OCI-LY3 (cell line): ENCODE data around the gene KCNJ8.
"Not testable (repeated sequence)": the region's sequence is repeated elsewhere in the genome, so short reads cannot be mapped to it uniquely, and the experiment has no call there.

Experiments used
- H2AFZ ChIP-seq: fragments of 200-600, 300-600 bp; shearing (Covaris generic); 2 replicates; pipeline ENCODE4 v1.6.0; 2014; ENCODE audit warnings: antibody characterized with exemption, low read depth, low read length
- H3K27ac ChIP-seq: fragments of 200-600, 300-600 bp; sonication (generic); 2 replicates; pipeline ENCODE4 v1.5.1; 2014; ENCODE audit warnings: mild to moderate bottlenecking, low read length, moderate library complexity, mixed read lengths
- H3K27me3 ChIP-seq: fragments of 200-600, 300-600 bp; sonication (generic); 2 replicates; pipeline ENCODE4 v1.6.1; 2014; ENCODE audit warnings: low read depth, low read length, mixed read lengths
- H3K36me3 ChIP-seq: fragments of 200-600, 300-600 bp; sonication (generic); replicated peaks from 2 replicates; pipeline ENCODE3; 2014; ENCODE audit warnings: low read depth, low read length, mixed read lengths
- H3K4me1 ChIP-seq: fragments of 300-600, 200-600 bp; sonication (generic); 2 replicates; pipeline ENCODE4 v1.6.1; 2014; ENCODE audit warnings: low read length, mixed read lengths
- H3K4me2 ChIP-seq: fragments of 200-600, 300-600 bp; sonication (generic); 2 replicates; pipeline ENCODE4 v1.6.1; 2014; ENCODE audit warnings: low read length, mixed read lengths
- H3K4me3 ChIP-seq: fragments of 300-600, 200-600 bp; sonication (generic); 2 replicates; pipeline ENCODE4 v1.5.1; 2014; ENCODE audit warnings: antibody characterized with exemption, mild to moderate bottlenecking, low read length, moderate library complexity
- H3K79me2 ChIP-seq: fragments of 300-600, 200-600 bp; shearing (Covaris generic); 2 replicates; pipeline ENCODE4 v1.6.1; 2014; ENCODE audit warnings: mild to moderate bottlenecking, low read length, mixed read lengths
- H3K9ac ChIP-seq: fragments of 300-600, 200-600 bp; shearing (Covaris generic); 2 replicates; pipeline ENCODE4 v1.6.0; 2014; ENCODE audit warnings: mild to moderate bottlenecking, low read length, moderate library complexity
- H3K9me3 ChIP-seq: fragments of 200-600, 300-600 bp; shearing (Covaris generic); 2 replicates; pipeline ENCODE4 v1.6.1; 2014; ENCODE audit warnings: low read length, mixed read lengths; ENCODE audit not compliant: insufficient read depth
- H4K20me1 ChIP-seq: fragments of 200-600, 300-600 bp; sonication (generic); 2 replicates; pipeline ENCODE4 v1.6.1; 2016; ENCODE audit warnings: low read length, mixed read lengths; ENCODE audit not compliant: insufficient read depth
- CTCF ChIP-seq: fragments of 200-600, 300-600 bp; sonication (generic); IDR thresholded peaks from 2 replicates; pipeline ENCODE4 v1.5.1; 2014; ENCODE audit warnings: antibody characterized with exemption, low read length, low read depth
- EZH2phosphoT487 ChIP-seq: fragments of 200-600 bp; shearing (Covaris generic); IDR thresholded peaks from 2 replicates; pipeline ENCODE4 v1.6.1; 2018; ENCODE audit warnings: antibody characterized with exemption, mixed run types, low read depth

The KCNJ8 gene

DNA sequence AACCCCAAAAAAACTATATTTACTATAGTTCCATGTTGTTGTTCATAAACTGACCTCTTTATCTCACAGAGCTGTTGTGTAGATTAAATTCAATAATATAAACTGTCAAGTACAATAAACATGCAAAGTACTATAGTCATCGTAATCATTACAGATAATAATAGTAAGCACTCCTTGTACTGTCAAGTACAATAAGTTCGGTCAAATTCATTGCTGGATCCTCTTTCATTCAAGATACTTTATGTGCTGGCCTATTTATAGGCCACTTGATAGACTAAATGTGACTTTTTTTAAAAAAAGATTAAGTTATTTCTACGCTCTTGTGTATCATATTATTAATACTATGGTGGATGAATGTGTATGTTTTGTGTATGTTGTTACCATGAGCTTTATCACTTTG, 39.2 kb upstream of the KCNJ8 start:
- TF ChIP-seq CTCF: no peak
- no peaks in the 10 kb centered on the region for H3K27me3 ChIP-seq
- no peak overlapping the region for H3K4me3 ChIP-seq
- no peak overlapping the region for H3K9ac ChIP-seq
- no peak overlapping the region for H3K27ac ChIP-seq
- H3K4me2 ChIP-seq: no peak overlapping the region
- no peaks in the 10 kb centered on the region for H3K79me2 ChIP-seq
- H3K36me3 ChIP-seq: no peaks in the 10 kb centered on the region
- no peaks in the 10 kb centered on the region for H4K20me1 ChIP-seq
- H3K9me3 ChIP-seq: no peaks in the 10 kb centered on the region
- H2AFZ ChIP-seq: no peak overlapping the region
- H3K4me1 ChIP-seq: no peaks in the 10 kb centered on the region

DNA sequence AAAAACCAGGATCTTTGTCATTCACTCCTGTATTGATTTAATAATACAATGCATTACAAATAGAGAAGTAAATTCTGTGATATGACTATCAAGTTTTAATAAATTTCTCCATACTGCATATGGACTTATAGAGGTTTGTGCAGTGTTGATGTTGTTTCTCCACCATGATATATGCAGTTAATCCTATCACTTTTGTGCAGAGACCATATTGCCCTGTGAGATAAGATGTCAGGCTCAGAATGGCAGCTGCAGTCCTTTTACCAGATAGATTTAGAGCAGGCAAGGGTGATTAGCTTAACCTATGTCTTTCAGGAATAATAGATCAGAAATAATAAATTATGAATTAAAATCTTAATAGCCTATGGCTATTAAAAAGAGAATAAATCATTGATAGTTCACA, 38.6 kb upstream of the KCNJ8 start:
- TF ChIP-seq CTCF (no peak), EZH2phosphoT487 (no peak)

GRCh38 chr12:21812340-21812739, 37.8 kb upstream of the KCNJ8 start:
- not testable (repeated sequence) for H3K9me3 ChIP-seq, H3K9ac ChIP-seq, H2AFZ ChIP-seq, H3K4me3 ChIP-seq, H3K79me2 ChIP-seq, H3K36me3 ChIP-seq, H4K20me1 ChIP-seq, H3K4me2 ChIP-seq, H3K4me1 ChIP-seq, H3K27me3 ChIP-seq, H3K27ac ChIP-seq

More for the DNA sequence above, 38.6 kb upstream of the KCNJ8 start:
- Histone ChIP-seq H3K4me2 (no peak overlapping the region), H2AFZ (no peak overlapping the region), H3K9ac (no peak overlapping the region), H3K4me3 (no peak overlapping the region), H3K27me3 (no peaks in the 10 kb centered on the region), H3K27ac (no peak overlapping the region), H3K36me3 (no peaks in the 10 kb centered on the region), H3K9me3 (no peaks in the 10 kb centered on the region), H3K79me2 (no peaks in the 10 kb centered on the region), H3K4me1 (no peaks in the 10 kb centered on the region), H4K20me1 (no peaks in the 10 kb centered on the region)

GRCh38 chr12:21809100-21809499, 34.6 kb upstream of the KCNJ8 start:
- TF ChIP-seq EZH2phosphoT487 (no peak), CTCF (no peak)
- Histone ChIP-seq H3K27ac (no peak overlapping the region), H3K4me2 (no peak overlapping the region), H3K9ac (no peak overlapping the region), H3K4me1 (no peaks in the 10 kb centered on the region), H3K36me3 (no peaks in the 10 kb centered on the region), H2AFZ (no peak overlapping the region), H3K27me3 (no peaks in the 10 kb centered on the region), H3K9me3 (no peaks in the 10 kb centered on the region), H3K4me3 (no peak overlapping the region), H3K79me2 (no peaks in the 10 kb centered on the region), H4K20me1 (no peaks in the 10 kb centered on the region)

DNA sequence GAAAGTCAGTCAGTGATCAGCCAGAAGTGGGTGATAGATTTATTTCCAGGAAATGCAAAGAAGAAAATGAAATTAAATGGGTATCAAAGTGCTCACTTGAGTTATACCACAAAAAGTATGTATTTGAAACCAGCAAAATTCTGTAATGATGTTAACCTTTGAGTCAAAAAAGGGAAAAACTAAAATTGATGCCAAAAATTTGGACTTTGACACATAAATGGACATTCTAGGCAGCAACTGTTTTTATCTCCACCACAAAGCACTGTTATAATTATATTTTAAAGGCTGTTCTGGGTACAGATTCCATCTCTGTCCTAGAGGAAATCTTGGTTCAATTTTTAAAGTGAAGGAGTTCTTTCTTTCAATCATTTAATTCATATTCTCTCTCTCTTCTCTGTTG, 31.7 kb upstream of the KCNJ8 start:
- Histone ChIP-seq H3K9me3 (no peaks in the 10 kb centered on the region), H3K4me2 (no peak overlapping the region), H3K79me2 (no peaks in the 10 kb centered on the region), H4K20me1 (no peaks in the 10 kb centered on the region), H2AFZ (no peak overlapping the region), H3K4me1 (no peaks in the 10 kb centered on the region), H3K36me3 (no peaks in the 10 kb centered on the region), H3K27me3 (no peaks in the 10 kb centered on the region), H3K27ac (no peak overlapping the region), H3K9ac (no peak overlapping the region), H3K4me3 (no peak overlapping the region)
- TF ChIP-seq CTCF: no peak
- no peak for TF ChIP-seq EZH2phosphoT487
